Measurements from ENCODE around the gene PGLYRP3.

PGLYRP3 gene

GRCh38 chr1:153305682-153306081 lies 7.1 kb downstream of the PGLYRP3 start:
- Histone ChIP-seq H3K9me2 (ENCODE audit: low read depth, low read length) (no peaks in the 10 kb centered on the region), H3K79me2 (ENCODE audit: insufficient read depth, low read length) (no peaks in the 10 kb centered on the region), H3K4me2 (ENCODE audit: low read length) (no peak overlapping the region), H3K9me3 (ENCODE audit: low read length) (no peaks in the 10 kb centered on the region), H3K9ac (ENCODE audit: low read length) (no peak overlapping the region), H2AFZ (ENCODE audit: low read length) (no peak overlapping the region), H3K27me3 (ENCODE audit: insufficient read depth, low read length) (no peaks in the 10 kb centered on the region), H3K4me1 (ENCODE audit: insufficient read depth, low read length, severe bottlenecking) (no peaks in the 10 kb centered on the region), H4K20me1 (ENCODE audit: insufficient read depth, low read length) (no peaks in the 10 kb centered on the region), H3F3A (ENCODE audit: insufficient read depth, low read length) (no peaks in the 10 kb centered on the region), H3K36me3 (ENCODE audit: insufficient read depth, low read length) (no peaks in the 10 kb centered on the region), H3K27ac (ENCODE audit: low read depth, low read length, poor library complexity, severe bottlenecking) (no peak overlapping the region), H3K4me3 (ENCODE audit: low read depth, low read length, poor library complexity, severe bottlenecking) (no peak overlapping the region)
- TF ChIP-seq EZH2 (IDR thresholded peaks at IDR 0.05; ENCODE audit: borderline replicate concordance, low read length) = no peak
- TF ChIP-seq, protein P1, sequence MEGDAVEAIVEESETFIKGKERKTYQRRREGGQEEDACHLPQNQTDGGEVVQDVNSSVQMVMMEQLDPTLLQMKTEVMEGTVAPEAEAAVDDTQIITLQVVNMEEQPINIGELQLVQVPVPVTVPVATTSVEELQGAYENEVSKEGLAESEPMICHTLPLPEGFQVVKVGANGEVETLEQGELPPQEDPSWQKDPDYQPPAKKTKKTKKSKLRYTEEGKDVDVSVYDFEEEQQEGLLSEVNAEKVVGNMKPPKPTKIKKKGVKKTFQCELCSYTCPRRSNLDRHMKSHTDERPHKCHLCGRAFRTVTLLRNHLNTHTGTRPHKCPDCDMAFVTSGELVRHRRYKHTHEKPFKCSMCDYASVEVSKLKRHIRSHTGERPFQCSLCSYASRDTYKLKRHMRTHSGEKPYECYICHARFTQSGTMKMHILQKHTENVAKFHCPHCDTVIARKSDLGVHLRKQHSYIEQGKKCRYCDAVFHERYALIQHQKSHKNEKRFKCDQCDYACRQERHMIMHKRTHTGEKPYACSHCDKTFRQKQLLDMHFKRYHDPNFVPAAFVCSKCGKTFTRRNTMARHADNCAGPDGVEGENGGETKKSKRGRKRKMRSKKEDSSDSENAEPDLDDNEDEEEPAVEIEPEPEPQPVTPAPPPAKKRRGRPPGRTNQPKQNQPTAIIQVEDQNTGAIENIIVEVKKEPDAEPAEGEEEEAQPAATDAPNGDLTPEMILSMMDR (IDR thresholded peaks at IDR 0.05; ENCODE audit: low read length) = no peak

DNA sequence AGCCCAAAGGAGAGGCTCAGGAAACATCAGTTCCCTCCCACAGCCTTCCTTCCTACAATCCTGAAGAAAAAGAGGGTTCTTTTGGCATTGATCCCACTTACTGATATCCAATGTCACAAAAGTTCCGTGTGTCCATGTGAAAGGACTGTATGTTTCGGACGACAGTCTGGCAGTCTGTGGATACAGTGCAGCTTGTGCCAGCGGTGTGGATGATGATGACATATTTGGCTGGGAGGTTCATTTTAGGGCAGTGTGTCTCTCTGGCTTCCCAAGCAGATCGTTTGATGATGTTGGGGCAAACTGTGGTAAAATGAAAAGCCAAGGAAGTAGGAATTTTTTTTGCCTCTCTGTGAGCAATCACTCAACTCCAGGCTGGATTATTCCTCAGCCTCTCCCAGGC lies 10.4 kb downstream of the PGLYRP3 start:
- Histone ChIP-seq H3K9ac (ENCODE audit: low read length) (no peak overlapping the region), H2AFZ (ENCODE audit: low read length) (no peak overlapping the region), H3F3A (ENCODE audit: insufficient read depth, low read length) (no peaks in the 10 kb centered on the region), H3K79me2 (ENCODE audit: insufficient read depth, low read length) (no peaks in the 10 kb centered on the region), H3K27me3 (ENCODE audit: insufficient read depth, low read length) (no peaks in the 10 kb centered on the region), H3K4me3 (ENCODE audit: low read depth, low read length, poor library complexity, severe bottlenecking) (no peak overlapping the region), H3K4me2 (ENCODE audit: low read length) (no peak overlapping the region), H3K27ac (ENCODE audit: low read depth, low read length, poor library complexity, severe bottlenecking) (no peak overlapping the region), H3K9me3 (ENCODE audit: low read length) (no peaks in the 10 kb centered on the region), H3K9me2 (ENCODE audit: low read depth, low read length) (no peaks in the 10 kb centered on the region), H3K36me3 (ENCODE audit: insufficient read depth, low read length) (no peaks in the 10 kb centered on the region), H3K4me1 (ENCODE audit: insufficient read depth, low read length, severe bottlenecking) (no peaks in the 10 kb centered on the region), H4K20me1 (ENCODE audit: insufficient read depth, low read length) (no peaks in the 10 kb centered on the region)
- no peak for TF ChIP-seq EZH2 (IDR thresholded peaks at IDR 0.05; ENCODE audit: borderline replicate concordance, low read length)
- TF ChIP-seq, protein P1 (IDR thresholded peaks at IDR 0.05; ENCODE audit: low read length) = no peak

DNA sequence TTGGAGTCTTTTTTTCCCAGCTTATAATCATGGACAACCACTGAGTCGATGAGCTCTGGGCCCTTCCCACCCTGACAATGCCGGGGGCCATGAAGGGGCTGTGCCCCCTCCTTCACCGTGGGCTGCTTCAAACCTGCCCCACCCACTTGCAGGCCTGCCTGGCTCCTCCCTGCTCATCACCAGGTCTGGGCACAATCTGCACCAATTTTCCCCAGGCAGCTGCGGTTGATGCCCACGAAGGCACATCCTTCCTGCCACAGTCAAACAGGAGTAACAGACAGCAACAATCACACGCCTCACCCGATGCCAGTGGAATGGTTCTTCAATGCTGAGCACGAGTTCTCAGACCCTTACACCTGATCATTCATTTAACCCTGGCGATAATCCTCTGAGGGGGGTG lies 18.9 kb downstream of the PGLYRP3 start:
- Histone ChIP-seq H3K4me2 (ENCODE audit: low read length) (no peak overlapping the region), H3K27me3 (ENCODE audit: insufficient read depth, low read length) (peaks cover 6% of the 10 kb centered on the region), H3K4me1 (ENCODE audit: insufficient read depth, low read length, severe bottlenecking) (no peaks in the 10 kb centered on the region), H3K36me3 (ENCODE audit: insufficient read depth, low read length) (no peaks in the 10 kb centered on the region), H3K9me2 (ENCODE audit: low read depth, low read length) (no peaks in the 10 kb centered on the region), H3K4me3 (ENCODE audit: low read depth, low read length, poor library complexity, severe bottlenecking) (no peak overlapping the region), H3K27ac (ENCODE audit: low read depth, low read length, poor library complexity, severe bottlenecking) (no peak overlapping the region), H4K20me1 (ENCODE audit: insufficient read depth, low read length) (no peaks in the 10 kb centered on the region), H3K9me3 (ENCODE audit: low read length) (no peaks in the 10 kb centered on the region), H3K79me2 (ENCODE audit: insufficient read depth, low read length) (no peaks in the 10 kb centered on the region), H3F3A (ENCODE audit: insufficient read depth, low read length) (no peaks in the 10 kb centered on the region), H3K9ac (ENCODE audit: low read length) (no peak overlapping the region), H2AFZ (ENCODE audit: low read length) (no peak overlapping the region)
- TF ChIP-seq, protein P1 (IDR thresholded peaks at IDR 0.05; ENCODE audit: low read length) = no peak
- TF ChIP-seq EZH2 (IDR thresholded peaks at IDR 0.05; ENCODE audit: borderline replicate concordance, low read length) = no peak

Measured in OCI-LY1 (cell line).